DMS153 treated with DMSO at 0.1 percent for 48 hours (cell line): ENCODE measurements around the gene TBC1D22A.

Experiments used
- DNase-seq: peaks from one replicate; lab custom pipeline; 2025; ENCODE audit not compliant: unreplicated experiment; lab: John Stamatoyannopoulos, UW

The TBC1D22A gene

DNA sequence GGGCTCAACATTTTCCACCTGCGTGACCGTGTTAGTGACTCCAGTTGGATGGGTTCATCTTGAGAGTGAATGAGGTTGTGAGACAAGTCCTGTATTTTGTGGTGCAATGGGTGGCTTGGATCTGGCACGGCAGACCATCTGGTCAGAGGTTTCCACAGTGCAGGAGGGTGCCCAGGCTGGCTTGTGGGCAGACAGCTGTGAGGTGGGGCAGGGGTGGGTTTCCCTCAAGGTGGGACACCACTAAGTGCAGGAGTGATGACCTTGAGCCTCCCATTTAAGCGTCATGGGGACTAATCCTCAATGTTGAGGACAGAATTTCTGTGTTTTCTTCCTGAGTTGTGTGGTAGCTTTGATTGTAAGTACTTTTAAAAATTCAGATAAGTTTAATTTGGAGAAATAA is 220.6 kb downstream of the TBC1D22A start:
- DNase-seq = no peak

GRCh38 chr22:46984751-46985506 is 222.5 kb downstream of the TBC1D22A start:
- no peak for DNase-seq

GRCh38 chr22:46985507-46985882 is 223.0 kb downstream of the TBC1D22A start:
- DNase-seq = no peak

DNA sequence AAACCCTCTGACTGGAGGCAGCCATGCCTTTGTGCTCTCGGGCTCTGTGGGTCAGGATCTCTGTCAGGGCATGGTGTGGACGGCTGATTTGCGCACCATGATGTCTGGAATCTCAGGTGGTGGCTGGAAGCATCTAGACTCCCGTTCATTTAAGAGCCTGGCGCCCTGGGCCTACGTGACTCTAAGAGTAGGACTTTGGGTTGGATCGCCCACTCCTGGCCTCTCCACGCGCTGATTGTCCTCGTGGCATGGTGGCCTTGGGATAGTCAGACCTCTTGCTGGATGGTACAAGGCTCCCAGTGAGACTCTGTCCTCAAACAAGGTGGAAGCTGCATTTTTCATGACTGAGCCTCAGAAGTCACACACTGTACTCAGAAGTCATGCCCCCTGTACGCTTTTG is 224.3 kb downstream of the TBC1D22A start:
- no peak for DNase-seq

- DNase-seq = no peak
Measured at GRCh38 chr22:46990937-46991550, 228.6 kb downstream of the TBC1D22A start.

DNA sequence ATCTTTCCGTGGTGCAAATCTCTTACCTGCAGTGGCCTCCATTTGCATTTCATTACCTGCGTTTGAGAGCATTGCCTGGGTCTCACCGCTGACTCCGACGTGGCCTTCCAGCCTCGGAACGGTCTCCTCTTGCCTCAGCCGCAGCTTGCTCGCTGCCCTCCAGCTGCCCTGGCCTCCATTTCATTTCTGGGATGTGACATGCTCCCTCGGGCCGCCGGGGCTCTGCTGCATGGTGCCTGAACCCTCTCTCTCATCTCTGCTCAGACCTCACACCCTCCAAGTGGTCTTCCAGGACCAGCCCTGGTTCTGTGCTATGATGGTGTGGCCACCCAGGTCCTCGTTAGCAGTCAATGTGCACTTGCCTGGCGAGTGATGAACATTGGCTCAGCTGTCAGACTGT is 229.2 kb downstream of the TBC1D22A start:
- DNase-seq = no peak

- DNase-seq = no peak
Measured at GRCh38 chr22:46992121-46992731, 229.8 kb downstream of the TBC1D22A start.

GRCh38 chr22:46993633-46994032 is 231.2 kb downstream of the TBC1D22A start:
- DNase-seq = no peak

- DNase-seq = no peak
Measured at GRCh38 chr22:46994265-46994664, 231.8 kb downstream of the TBC1D22A start.

GRCh38 chr22:46994983-46995382 is 232.5 kb downstream of the TBC1D22A start:
- no peak for DNase-seq

DNA sequence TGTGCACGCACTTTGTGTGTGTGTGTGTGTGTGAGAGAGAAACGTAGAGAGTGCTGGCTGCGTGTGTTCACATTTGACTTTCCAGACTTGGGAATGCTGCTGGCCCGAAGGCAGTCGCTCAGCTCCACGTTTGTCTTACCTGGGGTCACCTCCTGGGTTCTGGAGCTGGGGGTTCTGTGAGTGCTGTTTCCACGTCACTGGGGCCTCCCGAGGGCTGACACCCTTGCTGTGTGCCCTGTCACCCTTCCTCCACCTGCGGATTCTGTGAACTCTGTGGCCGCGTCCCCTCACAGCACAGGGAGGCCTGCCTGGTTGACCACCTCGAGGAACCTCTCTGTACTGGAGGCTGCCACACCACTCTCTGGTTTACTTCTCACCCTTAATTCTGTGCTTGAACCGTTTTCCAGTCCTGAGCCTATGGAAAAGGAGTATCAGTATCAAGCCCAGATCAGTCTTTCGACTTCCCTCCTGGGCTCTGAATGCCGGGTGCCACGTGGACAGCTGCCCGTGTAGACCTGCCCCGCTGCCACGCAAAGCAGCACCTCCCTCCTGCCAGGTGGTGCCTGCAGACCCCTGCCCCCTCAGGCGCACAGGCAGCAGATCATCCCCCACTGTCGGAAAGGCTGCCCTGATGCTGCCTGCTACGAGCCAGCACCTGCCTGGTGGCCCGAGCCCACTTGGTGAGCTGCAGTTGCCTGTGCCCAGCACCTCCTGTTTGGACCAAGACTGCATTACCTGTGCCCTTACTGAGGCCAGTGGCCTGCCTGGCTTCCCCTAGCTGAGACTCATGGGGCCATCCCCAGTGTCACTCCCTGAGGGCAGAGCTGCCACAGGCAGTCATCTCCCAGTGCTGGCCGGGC is 233.3 kb downstream of the TBC1D22A start:
- DNase-seq = no peak

GRCh38 chr22:46996595-46997310 is 234.3 kb downstream of the TBC1D22A start:
- DNase-seq = no peak

GRCh38 chr22:46997311-46997970 is 235.0 kb downstream of the TBC1D22A start:
- no peak for DNase-seq

- DNase-seq = no peak
Measured at GRCh38 chr22:46998331-46998730, 235.9 kb downstream of the TBC1D22A start.

DNA sequence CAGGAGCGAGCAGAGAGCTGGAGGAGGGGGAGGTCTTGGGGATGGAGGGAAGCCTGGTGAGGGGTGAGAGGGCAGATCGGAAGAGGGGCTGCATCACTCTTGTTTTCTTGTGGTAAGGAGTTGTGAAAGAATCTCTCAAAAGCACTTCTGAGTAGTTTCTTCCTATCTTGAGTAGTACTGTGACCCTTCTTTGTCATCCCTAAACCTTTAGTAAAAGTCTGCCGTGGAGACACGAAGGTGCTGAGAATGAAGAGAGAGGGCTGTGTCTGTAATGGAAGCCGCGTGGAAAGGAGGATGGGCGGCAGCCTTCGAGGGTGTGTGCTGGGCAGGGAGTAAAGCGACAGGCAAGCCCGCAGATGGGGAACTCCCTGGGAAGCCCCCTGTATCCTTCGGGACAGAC is 237.8 kb downstream of the TBC1D22A start:
- no peak for DNase-seq

GRCh38 chr22:47000888-47001287 is 238.4 kb downstream of the TBC1D22A start:
- DNase-seq = no peak

DNA sequence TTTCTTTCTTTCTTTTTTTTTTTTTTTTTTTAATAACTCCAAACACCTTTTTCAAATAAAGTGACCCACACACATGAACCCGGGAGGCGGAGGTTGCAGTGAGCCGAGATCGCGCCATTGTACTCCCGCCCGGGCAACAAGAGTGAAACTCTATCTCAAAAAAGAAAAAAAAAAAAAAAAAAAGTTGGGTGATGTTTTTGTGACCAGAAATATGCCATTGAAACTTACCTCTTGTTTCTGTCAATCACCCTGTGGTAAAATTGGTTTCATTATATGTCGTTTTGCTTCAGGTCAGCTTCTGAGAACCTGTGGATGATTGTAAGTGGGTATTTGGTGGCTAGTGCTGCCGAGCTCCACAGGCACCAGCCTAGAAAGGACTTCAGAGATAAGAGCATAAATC is 238.8 kb downstream of the TBC1D22A start:
- no peak for DNase-seq

DNA sequence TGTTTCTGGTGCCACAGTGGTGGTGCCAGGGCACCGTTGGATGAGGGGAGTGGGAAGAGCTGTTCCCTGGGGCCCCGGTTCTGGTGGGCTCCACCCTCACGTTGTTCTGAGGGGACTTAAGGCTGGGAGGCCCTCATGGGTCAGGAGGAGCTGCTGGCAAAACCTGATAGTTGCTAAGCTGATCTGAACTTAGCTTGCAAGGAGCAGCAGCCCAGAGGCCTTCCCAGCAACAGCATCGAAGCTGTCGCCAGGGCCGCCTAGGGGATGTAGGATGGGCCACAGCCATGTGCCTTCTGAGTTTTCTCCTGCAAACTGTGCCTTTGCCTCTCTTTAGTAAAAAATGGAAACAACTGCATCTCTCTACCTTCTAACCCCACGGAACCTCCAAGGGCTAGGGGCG is 240.2 kb downstream of the TBC1D22A start:
- no peak for DNase-seq

GRCh38 chr22:47005506-47006408 is 243.3 kb downstream of the TBC1D22A start:
- DNase-seq = no peak
